Activated T-helper 1 cell treated with anti-CD3 and anti-CD28 coated beads, Interleukin-12 subunit alpha, Interleukin-12 subunit beta, Interleukin-2, Interleukin-4 antibody, amounts not matched to agents 30 ng/mL and 10 ng/mL and 1 ng/mL, durations not matched to agents 14 hours and 24 hours and 36 hours (primary cell): ENCODE results near the gene ZBTB44. TPM values are rescaled to one million over a fixed set of nuclear protein-coding genes. Genes with fewer than 3 reads are reported as not detected.
"Not testable (repeated sequence)": the region's sequence is repeated elsewhere in the genome, so short reads cannot be mapped to it uniquely, and the experiment has no call there.

ENCODE experiments used
- DNase-seq: peaks from one replicate; pipeline ENCODE4 v3.0.0; 2021; ENCODE audit warnings: low spot score
- H3K27ac Mint-ChIP-seq: one replicate; pipeline ENCODE4 v1.8.0; 2021; ENCODE audit warnings: mild to moderate bottlenecking, mixed read lengths
- H3K27me3 Mint-ChIP-seq: one replicate; pipeline ENCODE4 v1.8.0; 2022; ENCODE audit warnings: mild to moderate bottlenecking, moderate library complexity, mixed read lengths; ENCODE audit not compliant: insufficient read depth
- H3K36me3 Mint-ChIP-seq: one replicate; pipeline ENCODE4 v1.8.0; 2021; ENCODE audit warnings: low read depth, mixed read lengths
- H3K4me1 Mint-ChIP-seq: one replicate; pipeline ENCODE4 v1.8.0; 2021; ENCODE audit warnings: low read depth, mixed read lengths
- H3K4me3 Mint-ChIP-seq: one replicate; pipeline ENCODE4 v1.8.0; 2021; ENCODE audit warnings: mild to moderate bottlenecking, moderate library complexity, mixed read lengths
- H3K9me3 Mint-ChIP-seq: one replicate; pipeline ENCODE4 v1.8.0; 2021; ENCODE audit warnings: mixed read lengths
- intact Hi-C: fragments of 100-400 bp; cut with micrococcal nuclease; formaldehyde crosslinking; loops from one replicate; pipeline ENCODE4 v1.15.1; 2024
- total RNA-seq: library from RNA; stranded (reverse); gene quantifications from 2 replicates; pipeline ENCODE4 v1.2.3, GENCODE V29; 2022

ZBTB44 gene
- total RNA-seq, 1 donor from 2014 or later = 33.0 TPM

DNA sequence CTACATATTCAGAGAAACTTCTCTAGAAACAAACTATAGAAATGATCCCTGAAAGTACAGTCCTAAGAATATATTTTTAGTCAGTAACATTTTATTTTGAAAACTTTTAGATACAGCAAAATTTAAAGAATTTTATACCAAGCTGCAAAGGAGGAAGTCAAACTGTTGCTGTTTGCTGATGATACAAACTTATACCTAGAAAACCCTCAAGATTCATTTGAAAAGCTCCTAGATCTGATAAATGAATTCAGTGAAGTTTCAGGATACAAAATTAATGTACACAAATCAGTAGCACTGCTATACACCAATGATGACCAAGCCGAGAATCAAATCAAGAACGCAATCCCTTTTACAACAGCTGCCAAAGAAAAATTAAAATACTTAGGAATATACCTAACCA is 10.1 kb downstream of the ZBTB44 start:
- Mint-ChIP-seq H3K9me3 (peaks cover 22% of the 10 kb centered on the region), H3K27me3 (no peaks in the 10 kb centered on the region), H3K27ac (peak overlapping the region; percentile 69), H3K4me3 (no peak overlapping the region), H3K4me1 (peaks cover 45% of the 10 kb centered on the region), H3K36me3 (peaks cover 41% of the 10 kb centered on the region)
- DNase-seq = no peak
- intact Hi-C loops = loop anchor here (1.0 to 5.0 kb wide), 2 partner anchors 9 to 38 kb away; no protein-coding TSS in a partner anchor

DNA sequence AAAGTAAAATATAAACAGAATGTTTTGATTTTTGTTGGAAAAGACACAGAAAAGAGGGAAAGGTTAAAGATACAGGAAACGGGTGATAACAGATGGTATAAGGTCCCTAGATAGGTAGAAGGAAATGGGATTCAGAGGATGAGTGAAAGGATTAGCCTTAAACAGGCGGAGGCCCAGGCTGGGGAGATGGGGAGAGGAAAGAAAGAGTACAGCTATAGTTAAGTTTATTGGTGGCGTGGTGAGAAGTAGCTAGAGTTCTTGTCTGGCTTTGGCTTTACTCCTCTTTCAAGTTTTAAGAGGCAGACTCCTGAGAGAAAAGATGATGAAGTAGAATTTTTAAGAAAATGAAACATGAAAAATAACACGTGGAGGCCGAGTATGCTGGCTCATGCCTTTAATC is 13.7 kb downstream of the ZBTB44 start:
- H3K4me3 Mint-ChIP-seq = no peak overlapping the region
- H3K27me3 Mint-ChIP-seq = no peaks in the 10 kb centered on the region
- H3K9me3 Mint-ChIP-seq = peaks cover 14% of the 10 kb centered on the region
- H3K36me3 Mint-ChIP-seq = peaks cover 27% of the 10 kb centered on the region
- intact Hi-C loops = loop anchor here (5.0 kb wide), 1 partner anchor 41 kb away; no protein-coding TSS in a partner anchor
- H3K4me1 Mint-ChIP-seq = peaks cover 32% of the 10 kb centered on the region
- DNase-seq = no peak
- H3K27ac Mint-ChIP-seq = peak overlapping the region; percentile 51

DNA sequence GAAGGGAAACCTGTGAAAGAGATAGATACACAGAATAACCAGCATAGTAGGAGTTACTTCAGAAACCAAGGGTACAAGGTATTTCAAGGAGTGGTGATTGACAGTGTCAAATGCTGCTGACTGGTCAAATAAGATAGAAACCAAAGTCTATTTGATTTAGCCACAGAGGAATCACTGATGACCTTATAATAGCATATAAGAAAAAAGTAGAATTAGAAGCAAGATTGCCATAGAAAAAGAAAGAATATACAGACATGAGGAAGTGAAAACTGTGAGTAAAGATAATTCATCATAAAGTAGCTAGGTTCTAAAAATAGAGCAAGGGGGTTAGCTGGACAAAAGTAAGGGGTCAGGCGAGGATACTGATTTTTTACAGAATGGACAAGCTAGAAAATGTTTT is 14.2 kb downstream of the ZBTB44 start:
- DNase-seq = no peak
- Mint-ChIP-seq H3K4me1 (peaks cover 30% of the 10 kb centered on the region), H3K4me3 (no peak overlapping the region), H3K9me3 (peaks cover 13% of the 10 kb centered on the region), H3K27ac (no peak overlapping the region), H3K27me3 (no peaks in the 10 kb centered on the region), H3K36me3 (peaks cover 27% of the 10 kb centered on the region)
- intact Hi-C loops = loop anchor here (5.0 kb wide), 1 partner anchor 42 kb away; no protein-coding TSS in a partner anchor

DNA sequence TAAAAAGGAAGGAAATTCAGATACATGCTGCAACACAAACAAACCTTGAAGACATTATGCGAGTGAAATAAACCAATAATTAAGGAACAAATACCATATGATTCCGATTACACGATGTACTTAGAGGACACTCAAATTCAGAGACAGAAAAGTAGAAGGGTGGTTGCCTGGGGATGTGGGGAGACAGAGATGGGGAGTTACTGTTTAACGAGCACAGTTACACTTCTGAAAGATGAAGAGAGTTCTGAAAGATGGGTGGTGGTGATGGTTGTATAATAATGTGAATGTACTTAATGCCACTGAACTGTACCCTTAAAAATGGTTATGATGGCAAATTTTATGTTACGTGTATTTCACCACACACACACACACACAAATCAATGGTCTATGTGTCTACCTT is 14.7 kb downstream of the ZBTB44 start:
- no peak overlapping the region for H3K27ac Mint-ChIP-seq
- H3K27me3 Mint-ChIP-seq = no peaks in the 10 kb centered on the region
- H3K36me3 Mint-ChIP-seq = peaks cover 24% of the 10 kb centered on the region
- no peak overlapping the region for H3K4me3 Mint-ChIP-seq
- peaks cover 8% of the 10 kb centered on the region for H3K9me3 Mint-ChIP-seq
- H3K4me1 Mint-ChIP-seq = peaks cover 24% of the 10 kb centered on the region
- intact Hi-C loops = loop anchor here (5.0 kb wide), 1 partner anchor 42 kb away; no protein-coding TSS in a partner anchor
- no peak for DNase-seq

DNA sequence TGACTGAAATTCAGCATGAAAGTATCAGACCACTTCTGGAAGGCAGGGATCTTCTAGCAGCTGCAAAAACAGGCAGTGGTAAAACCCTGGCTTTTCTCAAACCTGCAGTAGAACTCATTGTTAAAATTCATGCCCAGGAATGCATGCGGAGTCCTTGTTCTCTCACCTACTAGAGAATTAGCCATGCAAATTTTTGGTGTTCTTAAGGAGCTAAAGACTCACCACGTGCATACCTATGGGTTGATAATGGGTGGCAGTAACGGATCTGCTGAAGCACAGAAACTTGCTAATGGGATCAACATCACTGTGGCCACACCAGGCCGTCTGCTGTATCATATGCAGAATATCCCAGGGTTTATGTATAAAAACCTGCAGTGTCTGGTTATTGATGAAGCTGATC is 19.1 kb downstream of the ZBTB44 start:
- no peaks in the 10 kb centered on the region for H3K27me3 Mint-ChIP-seq
- DNase-seq = no peak
- intact Hi-C loops = no loop called here
- no peak overlapping the region for H3K27ac Mint-ChIP-seq
- H3K4me3 Mint-ChIP-seq = no peak overlapping the region
- no peaks in the 10 kb centered on the region for H3K9me3 Mint-ChIP-seq
- peaks cover 3% of the 10 kb centered on the region for H3K4me1 Mint-ChIP-seq
- H3K36me3 Mint-ChIP-seq = peaks cover 15% of the 10 kb centered on the region

DNA sequence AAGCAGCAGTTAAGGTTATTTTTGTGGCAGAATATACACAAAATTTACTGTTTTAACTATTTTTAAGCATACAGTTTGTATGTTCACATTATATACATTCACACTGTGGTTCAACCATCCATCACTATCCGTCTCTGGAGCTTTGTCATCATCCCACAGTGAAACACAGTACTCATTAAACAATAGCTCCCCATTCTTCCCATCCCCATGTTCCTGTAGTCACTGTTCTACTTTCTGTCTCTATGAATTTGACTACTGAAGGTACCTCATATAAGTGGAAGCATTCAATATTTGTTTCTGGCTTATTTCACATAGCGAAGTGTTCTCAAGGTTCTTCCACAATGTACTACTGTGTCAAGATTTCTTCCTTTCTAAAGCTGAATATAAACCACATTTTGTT is 32.6 kb downstream of the ZBTB44 start:
- intact Hi-C loops = no loop called here
- Mint-ChIP-seq H3K36me3 (peaks cover 23% of the 10 kb centered on the region), H3K4me3 (no peak overlapping the region), H3K9me3 (peaks cover 9% of the 10 kb centered on the region), H3K27ac (no peak overlapping the region), H3K4me1 (peaks cover 26% of the 10 kb centered on the region), H3K27me3 (no peaks in the 10 kb centered on the region)
- DNase-seq = no peak

DNA sequence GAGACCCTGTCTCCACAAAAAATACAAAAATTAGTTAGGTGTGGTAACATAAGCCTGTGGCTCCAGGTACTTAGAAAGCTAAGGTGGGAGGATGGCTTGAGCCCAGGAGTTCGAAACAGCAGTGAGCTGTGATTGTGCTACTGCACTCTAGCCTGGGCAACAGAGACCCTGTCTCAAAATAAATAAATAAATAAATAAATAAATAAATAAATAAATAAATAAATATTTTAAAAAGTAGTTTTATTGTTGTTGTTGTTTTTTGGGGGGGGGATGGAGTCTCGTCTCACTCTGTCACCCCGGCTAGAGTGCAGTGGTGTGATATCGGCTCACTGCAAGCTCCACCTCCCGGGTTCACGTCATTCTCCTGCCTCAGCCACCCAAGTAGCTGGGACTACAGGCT is 33.4 kb downstream of the ZBTB44 start:
- Mint-ChIP-seq H3K36me3 (peaks cover 23% of the 10 kb centered on the region), H3K4me1 (peaks cover 26% of the 10 kb centered on the region)
- H3K4me3 Mint-ChIP-seq, intact Hi-C loops, H3K27me3 Mint-ChIP-seq, DNase-seq, H3K27ac Mint-ChIP-seq, H3K9me3 Mint-ChIP-seq: not testable (repeated sequence)

DNA sequence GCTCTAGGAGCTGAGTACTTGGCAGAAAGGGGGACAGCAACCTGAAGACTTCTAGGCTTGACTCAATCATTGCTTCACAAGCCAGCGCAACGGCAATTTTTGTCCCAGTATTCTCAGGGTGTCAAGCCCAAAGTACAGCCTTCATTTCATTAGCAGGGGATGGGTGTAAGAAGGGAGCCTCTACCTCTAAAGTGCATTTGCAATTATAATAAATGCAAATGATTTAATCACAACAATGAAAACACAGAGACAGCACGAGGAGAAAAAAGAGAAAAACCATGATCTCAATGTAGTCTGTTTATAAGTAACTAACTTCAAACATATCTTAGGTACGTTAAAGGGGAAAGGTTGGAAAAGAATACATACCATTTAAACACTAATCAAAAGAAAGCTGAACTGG is 34.7 kb downstream of the ZBTB44 start:
- intact Hi-C loops = loop anchor here (5.0 kb wide), 1 partner anchor 32 kb away; the partner anchor contains the start of gene ZBTB44
- DNase-seq = no peak
- no peak overlapping the region for H3K27ac Mint-ChIP-seq
- peaks cover 26% of the 10 kb centered on the region for H3K4me1 Mint-ChIP-seq
- no peak overlapping the region for H3K4me3 Mint-ChIP-seq
- peaks cover 23% of the 10 kb centered on the region for H3K36me3 Mint-ChIP-seq
- H3K27me3 Mint-ChIP-seq = no peaks in the 10 kb centered on the region
- peaks cover 9% of the 10 kb centered on the region for H3K9me3 Mint-ChIP-seq

DNA sequence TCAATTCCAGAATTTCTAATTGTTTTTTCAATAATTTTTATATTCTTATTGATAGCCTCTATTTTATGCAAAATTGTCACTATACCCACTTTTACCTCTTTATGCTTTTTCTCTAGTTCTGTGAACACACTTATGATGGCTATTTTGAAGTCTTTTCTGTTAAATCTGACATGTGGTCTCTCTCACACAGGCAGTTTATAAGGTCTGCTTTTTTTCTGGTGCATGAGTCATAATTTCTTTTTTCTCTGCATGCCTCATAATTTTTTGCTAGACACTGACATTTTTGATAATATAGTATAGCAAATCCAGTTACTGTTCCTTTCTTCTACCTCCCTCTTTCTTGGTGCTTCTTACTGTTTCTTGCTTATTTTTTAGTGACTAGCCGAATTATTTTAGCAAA is 36.0 kb downstream of the ZBTB44 start:
- DNase-seq = no peak
- Mint-ChIP-seq H3K4me3 (no peak overlapping the region), H3K27ac (peak overlapping the region; percentile 38), H3K36me3 (peaks cover 21% of the 10 kb centered on the region), H3K9me3 (peaks cover 9% of the 10 kb centered on the region), H3K27me3 (no peaks in the 10 kb centered on the region), H3K4me1 (peaks cover 26% of the 10 kb centered on the region)
- intact Hi-C loops = loop anchor here (5.0 kb wide), 1 partner anchor 34 kb away; the partner anchor contains the start of gene ZBTB44

DNA sequence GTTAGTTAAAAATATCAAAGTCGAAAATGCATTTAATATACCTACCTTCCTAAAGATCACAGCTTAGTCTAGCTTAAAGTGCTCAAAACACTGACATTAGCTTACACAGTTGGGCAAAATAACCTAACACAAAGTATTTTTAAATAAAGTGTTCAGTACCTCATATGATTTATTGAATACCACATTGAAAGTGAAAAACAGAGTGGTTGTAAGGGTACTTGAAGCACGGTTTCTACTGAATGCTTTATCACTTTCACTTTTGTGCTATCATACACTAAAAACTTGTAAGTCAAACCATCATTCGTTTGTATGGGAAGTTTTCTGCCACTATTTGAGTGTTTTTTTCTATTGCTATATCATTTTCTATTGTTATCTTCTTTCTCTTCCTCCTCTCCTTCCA is 36.6 kb downstream of the ZBTB44 start:
- no peak overlapping the region for H3K27ac Mint-ChIP-seq
- peak overlapping the region; percentile 7 for H3K4me3 Mint-ChIP-seq

DNA sequence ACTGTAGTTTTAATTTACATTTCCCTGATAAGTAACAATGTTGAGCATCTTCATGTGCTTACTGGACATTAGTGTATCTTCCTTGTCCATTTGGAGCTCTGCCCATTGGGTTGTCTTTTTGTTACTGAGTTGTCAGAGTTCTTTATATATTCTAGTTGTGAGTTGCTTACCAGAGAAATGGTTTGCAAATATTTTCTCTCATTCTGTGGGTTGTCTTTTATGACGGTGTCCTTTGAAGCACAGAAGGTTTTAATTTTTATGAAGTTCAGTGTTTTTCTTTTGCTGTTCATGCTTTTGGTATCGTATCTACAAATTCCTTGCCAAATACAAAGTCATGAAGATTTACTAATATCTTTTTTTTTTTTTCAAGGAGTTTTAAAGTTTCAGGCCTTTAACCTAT is 42.4 kb downstream of the ZBTB44 start:
- intact Hi-C loops = no loop called here
- H3K27ac Mint-ChIP-seq = no peak overlapping the region
- H3K9me3 Mint-ChIP-seq = no peaks in the 10 kb centered on the region
- H3K4me3 Mint-ChIP-seq = no peak overlapping the region
- H3K4me1 Mint-ChIP-seq = no peaks in the 10 kb centered on the region
- H3K27me3 Mint-ChIP-seq = no peaks in the 10 kb centered on the region
- no peak for DNase-seq
- H3K36me3 Mint-ChIP-seq = peaks cover 8% of the 10 kb centered on the region

More for the DNA sequence above, 36.6 kb downstream of the ZBTB44 start:
- no peaks in the 10 kb centered on the region for H3K27me3 Mint-ChIP-seq
- peaks cover 26% of the 10 kb centered on the region for H3K4me1 Mint-ChIP-seq
- no peak for DNase-seq
- peaks cover 21% of the 10 kb centered on the region for H3K36me3 Mint-ChIP-seq
- intact Hi-C loops = loop anchor here (5.0 kb wide), 1 partner anchor 34 kb away; the partner anchor contains the start of gene ZBTB44
- H3K9me3 Mint-ChIP-seq = peaks cover 9% of the 10 kb centered on the region

DNA sequence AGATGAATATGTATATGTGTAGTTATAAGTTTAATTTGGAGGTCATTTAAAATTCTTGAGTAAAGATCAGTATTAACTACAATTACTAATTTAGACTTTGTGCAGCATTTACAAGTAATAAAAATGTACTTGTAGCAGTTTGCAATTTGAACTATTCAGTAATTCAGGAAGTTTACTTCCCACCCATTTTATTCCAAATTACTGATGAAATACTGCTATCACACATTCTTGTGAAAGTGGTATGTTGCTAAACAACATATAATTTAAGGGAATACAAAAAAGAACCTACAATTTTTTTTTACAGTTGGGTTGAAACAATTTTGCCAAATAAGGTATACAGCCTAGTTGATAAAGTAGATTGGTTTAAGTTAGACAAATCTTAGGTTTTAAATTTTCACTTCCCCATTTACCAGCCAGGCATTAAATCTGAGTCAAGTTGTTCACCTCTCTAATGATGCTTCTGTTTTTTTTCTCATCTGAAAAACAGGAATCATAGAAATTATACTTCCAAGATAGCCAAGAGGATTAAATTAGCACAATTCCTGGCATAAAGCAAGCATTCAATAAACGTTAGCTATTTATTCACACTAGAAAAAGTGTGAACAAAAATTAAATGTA is 45.3 kb downstream of the ZBTB44 start:
- intact Hi-C loops = no loop called here
- Mint-ChIP-seq H3K4me3 (no peak overlapping the region), H3K9me3 (no peaks in the 10 kb centered on the region), H3K27me3 (no peaks in the 10 kb centered on the region), H3K27ac (no peak overlapping the region), H3K36me3 (peaks cover 15% of the 10 kb centered on the region), H3K4me1 (peaks cover 12% of the 10 kb centered on the region)
- no peak for DNase-seq

DNA sequence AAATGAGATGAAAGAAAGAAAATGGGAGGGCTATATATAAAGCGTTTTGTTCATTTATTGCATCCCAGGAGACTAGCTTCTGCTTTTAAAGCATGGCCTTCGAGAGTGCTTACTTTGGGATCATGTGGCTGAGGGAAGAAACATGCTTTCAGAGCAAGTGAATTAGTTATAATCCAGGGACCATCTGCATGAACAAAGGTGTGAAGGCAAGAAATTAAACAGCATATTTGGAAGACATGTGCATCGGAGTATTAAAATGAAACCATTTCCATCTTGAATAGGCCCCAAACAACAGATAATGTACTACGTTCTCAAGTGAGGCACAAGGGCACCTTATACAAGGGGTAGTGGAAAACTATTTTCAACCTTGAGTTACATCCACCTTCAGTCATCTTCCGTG is 51.4 kb downstream of the ZBTB44 start:
- peaks cover 39% of the 10 kb centered on the region for H3K36me3 Mint-ChIP-seq
- H3K9me3 Mint-ChIP-seq = peaks cover 8% of the 10 kb centered on the region
- no peaks in the 10 kb centered on the region for H3K27me3 Mint-ChIP-seq
- H3K4me3 Mint-ChIP-seq = no peak overlapping the region
- H3K27ac Mint-ChIP-seq = no peak overlapping the region
- no peak for DNase-seq
- peaks cover 26% of the 10 kb centered on the region for H3K4me1 Mint-ChIP-seq
- intact Hi-C loops = no loop called here
